ENCODE measurements around the gene CEACAM3.

The CEACAM3 gene

GRCh38 chr19:41785653-41786052 lies 10.7 kb upstream of the CEACAM3 start:
- peak; percentile 62 for TF ChIP-seq CTCF (IDR thresholded peaks at IDR 0.05)

DNA sequence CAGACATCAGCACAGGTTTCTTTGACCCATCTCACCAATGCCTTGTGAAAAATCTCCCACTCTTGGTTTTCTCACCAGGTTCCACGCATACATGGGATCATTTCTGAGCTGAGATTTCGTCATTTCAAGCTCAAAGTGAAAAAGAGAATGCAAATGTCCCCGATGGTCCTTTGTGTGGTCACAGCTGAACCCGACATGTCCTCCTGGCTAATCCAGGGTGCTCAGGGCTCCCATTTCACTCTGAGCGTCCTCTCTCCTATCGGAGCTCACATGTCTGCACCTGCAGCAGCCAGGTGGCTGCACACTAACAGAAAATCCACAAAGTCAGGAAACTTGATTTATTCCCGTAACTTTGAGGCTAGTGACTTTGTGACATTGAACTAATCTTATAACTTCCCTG lies 9.3 kb upstream of the CEACAM3 start:
- no peak for TF ChIP-seq CTCF (IDR thresholded peaks at IDR 0.05)

- TF ChIP-seq CTCF (IDR thresholded peaks at IDR 0.05): peak; percentile 70
Observed at GRCh38 chr19:41792513-41793413, 3.6 kb upstream of the CEACAM3 start.

GRCh38 chr19:41793414-41793727 lies 3.0 kb upstream of the CEACAM3 start:
- no peak for TF ChIP-seq CTCF (IDR thresholded peaks at IDR 0.05)

- peak; percentile 74 for TF ChIP-seq CTCF (IDR thresholded peaks at IDR 0.05)
Observed at GRCh38 chr19:41795031-41795461, 1.3 kb upstream of the CEACAM3 start.

DNA sequence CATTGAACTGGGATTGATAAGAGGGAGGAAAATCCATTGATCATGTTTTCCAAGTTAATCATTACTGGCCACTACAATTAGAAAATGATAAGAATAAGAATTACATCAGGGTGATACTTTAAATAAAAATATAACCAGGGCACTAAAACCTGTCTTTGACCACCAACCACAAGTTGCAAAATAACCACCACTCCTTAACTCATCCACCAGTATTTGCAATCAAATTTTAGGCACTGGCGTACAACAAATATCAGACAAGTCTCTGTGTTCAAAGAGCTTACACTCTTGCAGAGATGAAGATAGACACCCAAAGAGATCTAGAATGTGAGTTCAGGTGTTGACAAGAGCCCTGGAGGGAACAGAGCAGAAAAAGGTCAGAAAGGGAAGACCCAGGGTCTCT lies 514 bp downstream of the CEACAM3 start:
- TF ChIP-seq CTCF (IDR thresholded peaks at IDR 0.05): no peak

DNA sequence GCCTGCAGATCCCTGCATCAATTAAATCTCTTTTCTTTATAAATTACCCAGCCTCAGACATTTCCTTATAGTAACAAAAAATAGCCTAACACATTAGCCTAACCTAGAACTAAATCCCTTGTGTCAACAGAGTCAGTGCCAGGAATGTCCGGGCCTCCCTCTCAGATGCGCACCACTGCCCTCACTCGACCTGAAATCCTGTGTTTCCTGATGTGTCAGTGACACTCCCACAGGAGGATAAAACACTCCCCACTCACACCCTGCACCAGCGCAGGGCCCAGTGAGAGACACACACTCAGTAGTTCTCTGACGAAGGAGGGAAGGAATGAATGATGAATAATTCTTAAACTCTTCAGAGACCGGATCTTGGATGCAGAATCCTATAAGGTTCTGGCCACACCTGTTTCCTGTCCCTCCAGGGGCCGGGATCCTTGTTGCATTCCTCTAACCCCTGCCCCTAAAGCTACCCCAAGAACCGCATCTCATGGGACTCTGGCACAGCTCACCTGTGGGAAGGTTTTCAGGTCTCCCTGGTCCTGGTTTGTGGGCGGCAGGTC lies 3.1 kb downstream of the CEACAM3 start:
- TF ChIP-seq CTCF (IDR thresholded peaks at IDR 0.05): no peak

Measured in LNCAP (cell line).